HG03139 (cell line): ENCODE data around the gene SEZ6L2.

Source experiments
- ATAC-seq: cut with Tn5 transposase; IDR thresholded peaks from one replicate; pipeline ENCODE4 v1.9.1; 2021; ENCODE audit not compliant: unreplicated experiment

Gene SEZ6L2

DNA sequence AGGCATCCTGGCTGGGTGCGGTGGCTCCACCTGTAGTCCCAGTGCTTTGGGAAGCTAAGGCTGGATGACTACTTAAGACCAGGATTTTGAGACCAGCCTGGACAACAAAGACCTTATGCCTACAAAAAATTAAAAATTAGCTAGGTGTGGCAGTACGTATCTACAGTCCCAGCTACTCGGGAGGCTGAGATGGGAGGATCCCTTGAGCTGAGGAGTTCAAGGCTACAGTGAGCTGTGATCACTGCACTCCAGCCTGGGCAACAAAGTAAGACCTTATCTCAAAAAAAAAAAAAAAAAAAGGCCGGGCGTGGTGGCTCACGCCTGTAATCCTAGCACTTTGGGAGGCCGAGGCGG is 73.0 kb downstream of the SEZ6L2 start:
- no peak for ATAC-seq

DNA sequence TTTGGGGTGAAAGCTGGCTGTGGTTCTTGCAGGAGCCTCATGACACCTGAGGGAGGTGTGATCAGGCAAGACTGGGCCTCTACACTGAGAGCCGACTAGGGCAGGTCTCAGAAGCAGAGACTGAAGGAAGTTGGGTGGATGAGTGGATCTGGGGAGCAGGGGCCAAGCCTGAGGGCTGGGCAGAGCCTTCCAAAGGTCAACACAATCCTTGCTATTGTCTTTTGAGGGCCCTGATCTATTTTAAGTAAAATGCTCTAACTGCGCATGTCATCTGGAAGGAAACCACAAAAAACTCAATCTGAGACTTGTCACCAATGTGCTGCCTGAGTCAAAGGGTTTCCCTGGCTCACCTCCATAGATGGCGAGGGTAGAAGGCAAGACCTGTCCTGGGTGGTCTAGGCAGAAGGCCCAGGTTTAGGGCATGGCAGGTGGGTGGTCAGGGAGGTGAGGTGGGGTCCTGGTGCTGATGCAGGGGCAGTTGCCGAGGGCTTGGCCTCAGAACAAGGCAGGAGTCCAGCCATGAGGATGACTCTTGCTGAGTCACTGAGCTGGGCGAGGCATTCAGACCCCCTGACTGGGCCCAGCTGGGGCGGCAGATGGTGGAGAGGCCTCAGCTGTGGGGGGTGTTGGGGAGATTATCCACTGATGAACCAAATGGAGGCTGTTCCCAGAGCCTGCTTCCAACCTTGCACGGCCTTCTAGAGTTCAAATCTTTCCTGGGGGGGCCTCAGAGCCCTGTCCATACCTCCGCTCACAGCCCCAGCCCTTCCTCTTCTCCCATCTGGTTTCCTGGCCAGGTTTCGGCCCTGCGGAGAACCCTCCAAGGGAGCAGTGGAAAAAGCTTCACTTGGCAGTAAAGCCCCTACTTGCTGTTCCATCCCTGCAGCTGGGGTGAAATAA is 74.0 kb downstream of the SEZ6L2 start:
- no peak for ATAC-seq

GRCh38 chr16:29824589-29825144 is 74.7 kb downstream of the SEZ6L2 start:
- no peak for ATAC-seq

DNA sequence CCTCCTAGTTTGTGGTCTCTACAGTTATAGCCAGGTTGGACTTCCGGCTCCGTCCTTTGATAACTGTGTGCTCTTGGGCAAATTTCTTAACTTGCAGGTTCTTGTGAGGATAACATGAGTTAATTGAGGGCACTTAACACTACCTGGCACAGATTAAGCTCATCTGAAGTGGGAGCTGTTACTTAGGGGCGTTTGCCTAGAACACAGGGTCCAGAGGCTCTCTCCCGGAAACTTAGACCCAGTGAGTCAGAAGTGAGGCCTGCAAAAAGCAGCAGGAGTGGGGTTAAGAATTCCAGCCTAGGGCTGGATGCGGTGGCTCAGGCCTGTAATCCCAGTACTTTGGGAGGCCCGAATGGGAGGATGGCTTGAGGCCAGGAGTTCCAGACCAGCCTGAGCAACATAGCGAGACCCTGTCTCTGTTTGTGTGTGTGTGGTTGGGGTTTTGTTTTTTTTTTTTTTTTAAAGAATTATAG is 77.7 kb downstream of the SEZ6L2 start:
- no peak for ATAC-seq
